DND-41 (cell line): ENCODE measurements around the gene DENND6B.

Source experiments
- ATAC-seq: fragments of 200-7000 bp; cut with Tn5 transposase; 3 replicates; pipeline ENCODE4 v1.9.1; 2021; ENCODE audit warnings: low read depth; ENCODE audit not compliant: insufficient read depth
- DNase-seq: peaks from one replicate; pipeline ENCODE4 v3.0.0-alpha.2; 2020
- H2AFZ ChIP-seq: 2 replicates; pipeline ENCODE4 v1.6.0; 2012; ENCODE audit warnings: low read depth, low read length
- H3K27ac ChIP-seq: 2 replicates; pipeline ENCODE4 v1.5.1; 2012; ENCODE audit warnings: low read length, inconsistent platforms
- H3K27me3 ChIP-seq: fragments of 200-600 bp; sonication (generic); 2 replicates; pipeline ENCODE4 v1.6.0; 2012; ENCODE audit warnings: low read length, mild to moderate bottlenecking, inconsistent platforms; ENCODE audit not compliant: insufficient read depth, poor library complexity
- H3K36me3 ChIP-seq: 2 replicates; pipeline ENCODE4 v1.5.1; 2012; ENCODE audit warnings: low read length, inconsistent platforms; ENCODE audit not compliant: insufficient read depth
- H3K4me1 ChIP-seq: 2 replicates; pipeline ENCODE4 v1.5.1; 2012; ENCODE audit warnings: mild to moderate bottlenecking, low read length; ENCODE audit not compliant: insufficient read depth
- H3K4me2 ChIP-seq: 2 replicates; pipeline ENCODE4 v1.6.0; 2012; ENCODE audit warnings: mild to moderate bottlenecking, moderate library complexity, low read length, inconsistent platforms; ENCODE audit not compliant: insufficient read depth
- H3K4me3 ChIP-seq, 2 experiments: fragments of 200-600 bp in 1 of 2; shearing (Covaris generic) in 1 of 2; 2 replicates each; pipeline ENCODE4 v1.5.1; 2012 to 2016; ENCODE audit warnings: inconsistent platforms in 2 of 2, low read length in 2 of 2, mild to moderate bottlenecking in 2 of 2, low read depth in 1 of 2, moderate library complexity in 1 of 2
- H3K79me2 ChIP-seq: 2 replicates; pipeline ENCODE4 v1.6.0; 2012; ENCODE audit warnings: low read length, inconsistent platforms; ENCODE audit not compliant: insufficient read depth
- H3K9ac ChIP-seq: 2 replicates; pipeline ENCODE4 v1.6.0; 2012; ENCODE audit warnings: low read depth, mild to moderate bottlenecking, inconsistent platforms, low read length, moderate library complexity
- H3K9me3 ChIP-seq: 2 replicates; pipeline ENCODE4 v1.5.1; 2012; ENCODE audit warnings: low read length, moderate library complexity, mild to moderate bottlenecking, inconsistent platforms; ENCODE audit not compliant: insufficient read depth, severe bottlenecking
- H4K20me1 ChIP-seq: 2 replicates; pipeline ENCODE4 v1.6.0; 2012; ENCODE audit warnings: low read length; ENCODE audit not compliant: insufficient read depth
- CTCF ChIP-seq: IDR thresholded peaks from 2 replicates; pipeline ENCODE4 v1.5.1; 2012; ENCODE audit warnings: borderline replicate concordance, low read length, moderate library complexity, mild to moderate bottlenecking; ENCODE audit not compliant: poor library complexity, severe bottlenecking; ENCODE audit errors: extremely low read depth
- EZH2 ChIP-seq: IDR thresholded peaks from 3 replicates; pipeline ENCODE4 v1.6.1; 2012; ENCODE audit warnings: borderline replicate concordance, low read depth, mild to moderate bottlenecking, moderate library complexity, low read length, inconsistent platforms; ENCODE audit not compliant: severe bottlenecking

DENND6B gene

DNA sequence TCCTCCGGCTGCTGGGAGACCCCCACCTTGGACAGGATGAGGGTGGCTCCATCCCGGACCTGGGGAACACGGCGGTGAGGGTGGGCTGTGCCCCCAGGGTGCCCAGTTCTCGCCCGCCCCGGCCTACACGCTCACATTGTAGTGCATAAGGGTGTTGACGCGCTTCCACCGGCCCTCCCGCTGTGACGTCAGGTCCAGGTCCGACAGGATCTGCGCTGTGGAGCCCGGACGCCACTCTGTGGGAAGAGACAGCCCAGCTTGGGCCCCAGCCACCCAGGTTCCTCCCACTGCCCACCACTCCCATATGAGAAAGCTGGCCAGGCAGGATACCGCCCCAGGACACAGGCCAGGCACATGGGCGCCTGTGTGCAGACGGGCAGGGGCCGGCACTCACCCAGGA is 48.4 kb downstream of the DENND6B start:
- H3K27ac ChIP-seq, result no peak overlapping the region
- no peak for ATAC-seq
- H3K79me2 ChIP-seq, result no peaks in the 10 kb centered on the region
- no peaks in the 10 kb centered on the region for H3K4me1 ChIP-seq
- no peak overlapping the region for H3K4me2 ChIP-seq
- no peaks in the 10 kb centered on the region for H3K36me3 ChIP-seq
- no peak overlapping the region for H3K4me3 ChIP-seq
- H4K20me1 ChIP-seq, result no peaks in the 10 kb centered on the region
- TF ChIP-seq CTCF (no peak), EZH2 (no peak)
- no peak overlapping the region for H2AFZ ChIP-seq
- no peaks in the 10 kb centered on the region for H3K27me3 ChIP-seq
- DNase-seq, result no peak
- no peaks in the 10 kb centered on the region for H3K9me3 ChIP-seq
- H3K9ac ChIP-seq, result no peak overlapping the region

DNA sequence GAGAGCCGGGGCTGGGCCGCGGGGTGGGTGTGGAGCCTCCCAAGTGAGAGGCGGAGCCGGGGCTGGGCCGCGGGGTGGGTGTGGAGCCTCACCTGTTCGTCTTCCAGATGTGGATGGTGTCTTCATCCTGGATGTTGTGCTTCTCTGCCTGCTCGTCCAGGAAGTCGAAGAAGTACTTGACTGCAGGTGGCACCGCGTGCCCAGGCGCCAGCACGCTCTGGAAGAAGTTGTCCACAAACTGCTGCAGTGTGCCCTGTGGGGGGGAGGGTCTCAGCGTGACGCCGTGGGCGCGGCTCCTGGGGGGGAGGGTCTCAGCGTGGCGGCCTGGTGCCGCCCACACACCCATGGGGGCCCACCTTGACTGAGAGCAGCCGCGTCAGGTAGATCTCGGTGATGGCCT is 49.1 kb downstream of the DENND6B start:
- no peak for DNase-seq

DNA sequence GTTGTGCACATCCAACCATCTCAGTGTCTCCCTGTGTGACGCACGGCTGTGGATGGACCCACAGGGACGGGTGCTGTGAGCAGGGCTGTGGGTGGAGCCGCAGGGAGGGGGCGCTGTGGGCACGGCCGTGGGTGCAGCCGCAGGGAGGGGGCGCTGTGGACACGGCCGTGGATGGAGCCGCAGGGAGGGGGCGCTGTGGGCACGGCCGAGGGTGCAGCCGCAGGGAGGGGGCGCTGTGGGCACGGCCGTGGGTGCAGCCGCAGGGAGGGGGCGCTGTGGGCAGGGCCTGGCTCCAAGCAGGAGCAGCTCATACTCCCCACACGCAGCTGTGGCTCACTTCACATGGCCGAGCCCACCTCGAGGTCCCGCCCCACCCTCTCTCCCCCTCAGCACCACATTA is 50.7 kb downstream of the DENND6B start:
- Histone ChIP-seq H4K20me1 (peaks cover 6% of the 10 kb centered on the region; the same call in 1 of the 2 replicates), H3K4me3 (no peak overlapping the region)
- peak; percentile 56 for DNase-seq

More for the DNA sequence above, 49.1 kb downstream of the DENND6B start:
- H3K4me1 ChIP-seq, result no peaks in the 10 kb centered on the region
- no peak for TF ChIP-seq EZH2
- no peak for TF ChIP-seq CTCF
- H3K27ac ChIP-seq, result no peak overlapping the region
- no peaks in the 10 kb centered on the region for H3K36me3 ChIP-seq
- H3K79me2 ChIP-seq, result no peaks in the 10 kb centered on the region
- ATAC-seq, result no peak
- no peaks in the 10 kb centered on the region for H3K9me3 ChIP-seq
- peaks cover 2% of the 10 kb centered on the region; the same call in 1 of the 2 replicates for H4K20me1 ChIP-seq
- H3K4me3 ChIP-seq, result no peak overlapping the region
- no peak overlapping the region for H2AFZ ChIP-seq
- H3K4me2 ChIP-seq, result no peak overlapping the region
- H3K27me3 ChIP-seq, result no peaks in the 10 kb centered on the region
- no peak overlapping the region for H3K9ac ChIP-seq

More for the DNA sequence above, 50.7 kb downstream of the DENND6B start:
- Histone ChIP-seq H3K27me3 (peaks cover 13% of the 10 kb centered on the region), H3K4me2 (no peak overlapping the region), H3K79me2 (no peaks in the 10 kb centered on the region), H3K36me3 (no peaks in the 10 kb centered on the region), H3K9ac (no peak overlapping the region), H3K9me3 (no peaks in the 10 kb centered on the region), H3K27ac (no peak overlapping the region), H3K4me1 (peaks cover 10% of the 10 kb centered on the region), H2AFZ (no peak overlapping the region)
- peak; percentile 66 for ATAC-seq
- TF ChIP-seq EZH2, result no peak
- peak; percentile 66 for TF ChIP-seq CTCF
